NB4 (cell line): ENCODE data around the gene ABLIM2.

ENCODE experiments used
- CTCF ChIP-seq: IDR thresholded peaks from one replicate; pipeline ENCODE4 v1.5.1; 2012; ENCODE audit warnings: low read depth, low read length
- MAX ChIP-seq: IDR thresholded peaks from 2 replicates; pipeline ENCODE4 v1.6.1; 2011; ENCODE audit warnings: low read depth, low read length
- MYC ChIP-seq: IDR thresholded peaks from 2 replicates; pipeline ENCODE4 v1.6.1; 2011; ENCODE audit warnings: low read depth, low read length
- POLR2A ChIP-seq: IDR thresholded peaks from 2 replicates; pipeline ENCODE4 v1.6.1; 2011; ENCODE audit warnings: mild to moderate bottlenecking; ENCODE audit not compliant: insufficient read length; ENCODE audit errors: extremely low read depth

- TF ChIP-seq CTCF (no peak), POLR2A (no peak), MAX (no peak), MYC (no peak)
Measured at GRCh38 chr4:8164194-8164565, 5.6 kb upstream of the ABLIM2 start.
